ENCODE results near the gene AOAH. TPM values are rescaled to one million over a fixed set of nuclear protein-coding genes. Genes with fewer than 3 reads are reported as not detected.

Gene AOAH
- total RNA-seq, 2 experiments from 2014 or later: 19.4 to 26.8 TPM

DNA sequence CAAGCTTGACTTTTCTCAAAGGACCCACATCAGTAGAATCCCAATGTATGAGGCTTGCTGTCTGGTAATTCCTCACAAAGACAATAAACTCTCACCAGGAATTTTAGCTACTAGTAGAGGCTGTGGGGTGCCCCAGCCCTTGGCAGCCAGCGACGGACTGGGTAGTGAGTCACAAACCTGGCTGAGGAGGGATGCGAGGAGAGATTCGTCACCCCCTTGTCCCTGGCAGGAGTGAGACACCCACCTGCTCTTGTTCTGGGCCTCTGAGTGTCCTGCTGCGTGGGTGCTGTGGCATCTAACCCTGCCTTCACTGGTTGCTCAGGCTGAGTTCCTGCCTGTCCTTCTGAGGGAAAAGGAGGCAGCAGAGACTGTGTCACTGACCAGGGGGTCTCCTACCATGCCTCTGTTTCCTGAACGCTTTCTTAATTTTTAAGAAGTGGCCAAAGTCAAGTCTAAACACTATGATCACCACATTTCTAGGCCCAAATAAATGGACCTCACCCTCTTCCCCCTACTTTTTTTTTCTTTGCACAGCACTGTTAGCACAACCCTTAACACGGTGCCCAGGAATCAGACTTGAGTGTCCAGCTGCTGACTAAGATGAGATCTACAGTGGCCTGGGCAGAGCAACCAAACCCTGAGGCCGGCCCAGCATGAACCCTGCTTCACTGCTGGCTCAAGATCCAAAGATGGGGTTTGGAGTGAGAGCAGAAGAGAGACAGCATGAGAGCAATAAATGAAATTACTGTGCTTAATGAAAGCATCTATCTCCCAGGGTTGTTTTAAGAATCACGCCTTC is 188.2 kb downstream of the AOAH start:
- H3K27me3 Mint-ChIP-seq: no peaks in the 10 kb centered on the region
- DNase-seq (no peak), ATAC-seq (ENCODE audit: low read depth) (no peak)
- H3K4me3 Mint-ChIP-seq: no peak overlapping the region
- H3K9me3 Mint-ChIP-seq: no peaks in the 10 kb centered on the region
- H3K4me1 Mint-ChIP-seq: no peaks in the 10 kb centered on the region
- POLR2A ChIA-PET: interaction anchor here (0.6 kb wide), 1 partner anchor 26 kb away, joined by 4 read pairs; no protein-coding TSS in a partner anchor
- H3K36me3 Mint-ChIP-seq: peaks cover 1% of the 10 kb centered on the region
- H3K27ac Mint-ChIP-seq: no peak overlapping the region

DNA sequence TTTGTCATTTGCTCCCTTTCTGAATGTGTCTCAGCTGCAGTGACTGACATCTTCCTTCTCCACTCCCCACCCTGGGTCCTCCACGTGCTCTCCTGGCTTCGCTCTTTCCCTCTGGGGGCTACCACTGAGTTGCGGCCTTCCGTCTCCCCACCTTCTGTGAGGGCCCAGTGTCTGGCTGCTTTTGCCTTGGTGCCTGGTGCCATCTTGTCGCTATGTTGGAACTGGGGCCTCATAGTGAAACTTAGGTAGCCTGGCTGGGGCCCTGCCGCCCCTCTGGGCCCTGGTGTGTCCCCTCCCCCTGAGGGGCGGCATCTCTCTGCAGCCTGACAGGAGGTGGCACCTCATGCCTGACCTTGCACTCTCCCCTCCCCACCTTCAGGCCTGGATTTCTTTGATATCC is 190.6 kb downstream of the AOAH start:
- no peaks in the 10 kb centered on the region for H3K9me3 Mint-ChIP-seq
- ATAC-seq (ENCODE audit: low read depth) (no peak), DNase-seq (no peak)
- no peaks in the 10 kb centered on the region for H3K4me1 Mint-ChIP-seq
- peaks cover 1% of the 10 kb centered on the region for H3K36me3 Mint-ChIP-seq
- no peaks in the 10 kb centered on the region for H3K27me3 Mint-ChIP-seq
- H3K4me3 Mint-ChIP-seq: no peak overlapping the region
- H3K27ac Mint-ChIP-seq: no peak overlapping the region
- POLR2A ChIA-PET: no interaction called here

DNA sequence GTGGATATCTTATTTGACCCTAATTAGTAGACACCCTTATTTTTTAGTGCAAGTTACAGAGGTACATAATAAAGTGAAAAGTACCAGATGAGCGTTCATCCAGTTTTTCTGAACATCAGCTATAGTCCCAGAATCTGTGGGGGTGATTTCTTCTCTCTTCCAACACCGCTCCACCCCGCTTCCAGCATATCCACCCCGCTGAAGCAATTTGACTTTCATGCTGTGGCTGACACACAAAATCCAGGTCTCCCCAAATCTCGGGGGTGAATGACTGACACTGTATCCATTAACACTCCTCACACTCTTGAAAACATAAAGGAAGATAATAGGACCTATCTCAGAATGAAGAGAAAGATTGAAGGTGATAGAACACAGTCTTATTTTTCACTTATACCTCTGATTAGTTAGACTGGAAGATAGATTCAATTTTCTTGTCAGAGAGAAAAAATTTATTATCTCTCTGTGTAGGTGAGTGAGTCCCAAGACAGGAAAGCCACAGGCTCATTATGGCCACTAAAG is 191.3 kb downstream of the AOAH start:
- no peak overlapping the region for H3K4me3 Mint-ChIP-seq
- H3K27ac Mint-ChIP-seq: no peak overlapping the region
- POLR2A ChIA-PET: no interaction called here
- H3K27me3 Mint-ChIP-seq: no peaks in the 10 kb centered on the region
- DNase-seq (no peak), ATAC-seq (ENCODE audit: low read depth) (no peak)
- H3K4me1 Mint-ChIP-seq: no peaks in the 10 kb centered on the region
- H3K9me3 Mint-ChIP-seq: no peaks in the 10 kb centered on the region
- no peaks in the 10 kb centered on the region for H3K36me3 Mint-ChIP-seq

DNA sequence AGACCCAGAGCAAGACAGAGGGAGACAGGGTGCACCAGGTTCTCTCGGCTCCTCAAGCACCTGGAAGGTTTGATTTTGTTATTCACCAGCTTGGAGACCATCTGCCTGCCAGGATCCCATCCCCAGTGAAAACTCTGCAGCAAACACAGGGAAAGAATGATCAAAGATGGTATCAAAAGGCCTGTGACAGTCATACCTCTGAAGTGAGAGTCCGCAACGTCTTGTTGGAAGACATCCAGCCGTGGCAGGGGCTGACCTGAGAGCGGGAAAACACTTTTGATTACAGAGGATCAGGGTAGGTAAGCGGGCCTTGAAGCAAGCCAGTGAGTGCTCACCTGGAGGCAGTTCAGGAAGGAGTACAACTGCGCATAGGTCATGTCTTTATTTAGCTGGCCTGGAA is 192.3 kb downstream of the AOAH start:
- ATAC-seq (ENCODE audit: low read depth) (no peak), DNase-seq (no peak)
- Mint-ChIP-seq H3K27ac (no peak overlapping the region), H3K9me3 (peaks cover 2% of the 10 kb centered on the region), H3K36me3 (peaks cover 8% of the 10 kb centered on the region), H3K4me3 (no peak overlapping the region), H3K27me3 (no peaks in the 10 kb centered on the region), H3K4me1 (peaks cover 9% of the 10 kb centered on the region)
- POLR2A ChIA-PET: no interaction called here

DNA sequence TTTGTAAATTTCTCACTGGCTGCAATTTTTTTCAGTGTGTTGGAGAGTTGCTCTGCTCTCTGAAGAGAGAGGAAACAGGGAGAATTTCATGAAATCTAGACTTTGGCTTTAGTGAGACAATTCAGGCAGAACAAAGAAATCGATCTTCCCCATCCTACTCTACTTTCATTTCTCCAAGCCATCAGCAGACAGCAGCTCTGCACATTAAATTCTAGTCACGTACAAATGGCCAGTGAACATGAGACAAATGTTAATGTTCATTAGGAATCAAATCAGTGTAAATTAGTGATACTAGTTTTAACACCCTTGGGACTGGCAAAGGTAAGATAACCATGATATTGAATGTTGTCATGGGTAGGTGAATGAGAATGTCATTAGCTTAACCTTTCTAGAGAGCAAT is 193.8 kb downstream of the AOAH start:
- H3K9me3 Mint-ChIP-seq: peaks cover 2% of the 10 kb centered on the region
- POLR2A ChIA-PET: no interaction called here
- H3K36me3 Mint-ChIP-seq: peaks cover 8% of the 10 kb centered on the region
- no peaks in the 10 kb centered on the region for H3K27me3 Mint-ChIP-seq
- H3K4me1 Mint-ChIP-seq: peaks cover 10% of the 10 kb centered on the region
- no peak for ATAC-seq (ENCODE audit: low read depth)
- H3K4me3 Mint-ChIP-seq: no peak overlapping the region
- H3K27ac Mint-ChIP-seq: no peak overlapping the region
- no peak for DNase-seq

DNA sequence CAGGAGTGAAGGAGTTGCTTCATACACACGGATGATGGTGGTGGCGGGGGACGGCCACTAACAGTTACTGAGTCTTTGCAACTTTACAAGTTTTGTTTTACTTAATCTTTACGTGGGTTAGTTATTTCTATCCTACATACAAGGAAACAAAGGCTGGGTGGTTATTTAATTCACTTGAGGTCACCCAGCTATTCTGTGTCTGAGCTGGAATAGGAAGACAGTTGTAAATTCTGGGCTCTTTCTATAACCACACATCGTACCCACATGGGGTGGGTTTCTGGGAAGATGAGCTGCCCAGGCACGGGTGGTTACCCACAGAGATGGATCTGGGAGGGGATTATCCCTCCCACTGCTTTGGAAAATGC is 196.8 kb downstream of the AOAH start:
- POLR2A ChIA-PET: no interaction called here

DNA sequence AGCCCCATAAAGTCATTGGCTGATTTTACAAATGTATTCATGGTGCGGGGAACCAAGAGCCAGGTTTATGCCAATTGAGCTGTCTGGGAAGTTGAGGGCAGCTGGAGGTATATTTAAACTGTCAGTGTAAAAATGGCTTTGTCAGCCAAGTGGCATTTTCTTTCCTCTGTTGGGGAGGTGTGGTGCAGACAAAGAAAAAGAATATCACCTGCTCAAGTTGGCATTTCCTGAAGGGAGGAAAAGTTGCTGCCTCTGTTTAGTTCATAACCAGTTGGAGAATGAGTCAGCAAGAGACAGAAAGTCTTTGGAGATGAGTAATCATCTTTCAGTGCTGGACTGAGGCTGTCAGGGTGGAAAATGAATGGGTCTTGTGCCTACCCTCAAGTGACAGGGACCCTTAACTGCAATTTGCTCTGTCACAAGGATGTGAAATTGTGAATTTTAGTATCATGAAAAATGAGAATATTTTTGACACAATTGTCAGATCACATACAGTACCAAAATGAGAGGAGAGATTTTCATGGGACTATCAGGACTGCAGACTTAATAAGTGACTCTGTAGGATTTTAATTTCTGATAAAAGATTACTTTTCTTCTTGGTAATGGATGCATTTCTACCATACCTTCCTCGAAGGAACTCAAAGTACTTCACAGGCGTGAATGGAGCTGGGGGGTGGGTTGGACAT is 197.3 kb downstream of the AOAH start:
- Mint-ChIP-seq H3K27ac (peak overlapping the region; percentile 9), H3K9me3 (peaks cover 2% of the 10 kb centered on the region), H3K27me3 (no peaks in the 10 kb centered on the region), H3K4me1 (peaks cover 10% of the 10 kb centered on the region), H3K36me3 (peaks cover 8% of the 10 kb centered on the region), H3K4me3 (no peak overlapping the region)
- ATAC-seq (ENCODE audit: low read depth) (no peak), DNase-seq (no peak)
- POLR2A ChIA-PET: no interaction called here

More for the DNA sequence above, 196.8 kb downstream of the AOAH start:
- H3K36me3 Mint-ChIP-seq: peaks cover 8% of the 10 kb centered on the region
- no peaks in the 10 kb centered on the region for H3K27me3 Mint-ChIP-seq
- H3K4me3 Mint-ChIP-seq: no peak overlapping the region
- peaks cover 10% of the 10 kb centered on the region for H3K4me1 Mint-ChIP-seq
- DNase-seq (no peak), ATAC-seq (ENCODE audit: low read depth) (no peak)
- H3K27ac Mint-ChIP-seq: peak overlapping the region; percentile 9
- peaks cover 2% of the 10 kb centered on the region for H3K9me3 Mint-ChIP-seq

DNA sequence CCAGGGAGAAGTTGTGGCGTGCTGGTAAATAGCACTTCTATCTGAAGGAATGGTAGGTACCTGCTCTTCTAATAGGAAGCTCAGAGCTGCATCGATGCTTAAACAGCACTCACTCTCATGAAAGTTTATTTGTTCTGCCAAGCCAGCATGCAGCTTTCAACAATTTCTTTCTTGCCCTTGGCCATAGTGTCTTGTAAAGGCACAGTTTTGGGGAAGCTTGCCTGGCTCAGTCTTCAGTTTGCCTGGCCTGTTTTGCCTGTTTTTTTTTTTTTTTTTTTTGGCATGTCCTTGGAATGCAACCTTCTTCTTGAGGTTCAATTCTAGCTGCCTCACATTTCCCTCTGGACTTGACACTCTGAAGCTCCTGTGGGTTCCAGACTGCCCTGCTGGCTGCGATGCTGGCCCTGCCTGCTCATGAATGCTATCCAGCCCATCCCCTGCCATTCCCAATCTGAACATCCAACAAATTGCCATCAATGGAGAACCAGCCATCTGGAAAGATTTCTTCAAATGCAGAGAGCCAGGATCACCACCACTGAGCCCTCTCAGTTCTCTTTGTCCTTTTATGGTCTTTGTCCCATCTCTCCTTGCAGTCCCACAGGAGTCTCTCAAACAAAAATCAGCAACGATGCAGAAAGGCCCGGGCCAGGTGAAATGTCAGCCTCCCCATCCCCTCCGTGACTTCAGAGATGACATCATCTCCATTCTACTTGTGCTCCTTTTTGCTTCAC is 200.8 kb downstream of the AOAH start:
- ATAC-seq (ENCODE audit: low read depth) (no peak), DNase-seq (no peak)
- Mint-ChIP-seq H3K4me3 (no peak overlapping the region), H3K4me1 (peaks cover 10% of the 10 kb centered on the region), H3K27me3 (no peaks in the 10 kb centered on the region), H3K27ac (no peak overlapping the region), H3K9me3 (peaks cover 2% of the 10 kb centered on the region), H3K36me3 (peaks cover 8% of the 10 kb centered on the region)
- POLR2A ChIA-PET: no interaction called here

DNA sequence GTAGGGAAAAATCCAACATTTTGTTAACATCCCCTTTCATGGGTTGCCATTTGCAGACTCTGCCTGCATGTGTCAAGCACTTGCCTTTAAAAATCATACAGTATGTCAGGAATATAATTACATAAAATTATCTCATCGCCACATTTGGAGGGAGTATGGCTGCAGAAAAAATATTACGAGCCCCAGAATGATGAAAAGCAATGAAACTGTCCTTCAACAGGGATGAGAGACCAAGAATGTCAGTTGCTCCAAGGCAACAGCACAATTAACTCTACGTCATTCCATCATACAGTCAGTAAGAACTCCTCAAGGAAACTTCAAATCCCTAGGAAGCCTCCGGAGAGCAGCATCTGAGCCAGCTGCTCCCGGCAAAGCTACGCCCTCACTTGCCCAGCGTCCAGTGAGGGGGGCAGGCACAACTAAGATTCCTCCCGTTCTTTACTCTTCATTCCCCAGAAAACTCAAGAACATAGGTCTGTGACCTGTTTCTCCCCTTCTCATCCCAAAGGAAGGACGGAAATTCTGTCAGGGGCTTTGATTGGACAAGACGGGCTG is 201.8 kb downstream of the AOAH start:
- Mint-ChIP-seq H3K9me3 (peaks cover under 1% of the 10 kb centered on the region), H3K27me3 (no peaks in the 10 kb centered on the region), H3K27ac (no peak overlapping the region), H3K4me1 (peaks cover 6% of the 10 kb centered on the region), H3K36me3 (peaks cover 4% of the 10 kb centered on the region), H3K4me3 (no peak overlapping the region)
- DNase-seq (no peak), ATAC-seq (ENCODE audit: low read depth) (no peak)
- POLR2A ChIA-PET: no interaction called here

DNA sequence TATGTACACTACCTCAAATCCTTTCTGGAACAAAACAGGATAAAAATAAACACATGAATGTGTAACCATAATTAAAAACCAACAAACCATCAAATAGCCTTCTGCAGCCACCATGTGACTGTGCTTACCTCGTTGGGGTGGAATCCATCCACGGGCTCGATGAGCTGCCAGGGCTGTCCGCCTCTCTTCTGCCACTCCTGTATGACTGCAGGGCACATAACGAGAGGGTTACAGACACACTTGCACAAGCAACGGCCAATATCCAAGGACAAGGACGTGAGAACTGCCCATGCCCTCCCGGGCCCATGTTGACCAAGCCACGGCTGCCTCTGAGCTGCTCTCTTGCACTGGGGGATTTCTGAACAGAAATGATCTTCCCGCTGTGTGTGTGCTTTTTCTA is 202.4 kb downstream of the AOAH start:
- H3K4me1 Mint-ChIP-seq: peaks cover 5% of the 10 kb centered on the region
- POLR2A ChIA-PET: no interaction called here
- ATAC-seq (ENCODE audit: low read depth) (no peak), DNase-seq (no peak)
- H3K9me3 Mint-ChIP-seq: no peaks in the 10 kb centered on the region
- H3K27me3 Mint-ChIP-seq: no peaks in the 10 kb centered on the region
- no peak overlapping the region for H3K4me3 Mint-ChIP-seq
- no peak overlapping the region for H3K27ac Mint-ChIP-seq
- no peaks in the 10 kb centered on the region for H3K36me3 Mint-ChIP-seq

DNA sequence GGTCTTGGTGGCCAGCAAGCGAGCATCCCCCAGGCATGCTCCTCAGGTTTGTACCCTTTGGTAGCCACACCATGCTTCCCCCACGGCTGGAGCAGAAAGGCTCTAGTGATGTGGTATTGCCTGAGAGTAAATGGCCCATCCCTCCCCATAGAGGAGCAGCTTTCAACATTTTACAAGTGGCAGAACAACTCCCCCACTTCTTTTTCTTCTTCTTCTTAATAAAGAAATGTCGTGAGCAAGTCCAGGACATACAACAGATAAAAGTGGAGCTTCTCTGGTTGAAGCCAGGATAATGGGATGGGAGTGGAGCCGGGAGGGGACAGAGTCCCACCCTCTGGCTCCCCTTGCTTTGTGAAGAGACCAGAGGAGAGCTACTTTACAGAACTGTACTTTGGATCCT is 203.2 kb downstream of the AOAH start:
- no peak for DNase-seq
- Mint-ChIP-seq H3K4me1 (peaks cover 6% of the 10 kb centered on the region), H3K9me3 (no peaks in the 10 kb centered on the region), H3K27ac (no peak overlapping the region), H3K36me3 (no peaks in the 10 kb centered on the region), H3K27me3 (no peaks in the 10 kb centered on the region), H3K4me3 (no peak overlapping the region)
- POLR2A ChIA-PET: no interaction called here
- ATAC-seq (ENCODE audit: low read depth): no peak

DNA sequence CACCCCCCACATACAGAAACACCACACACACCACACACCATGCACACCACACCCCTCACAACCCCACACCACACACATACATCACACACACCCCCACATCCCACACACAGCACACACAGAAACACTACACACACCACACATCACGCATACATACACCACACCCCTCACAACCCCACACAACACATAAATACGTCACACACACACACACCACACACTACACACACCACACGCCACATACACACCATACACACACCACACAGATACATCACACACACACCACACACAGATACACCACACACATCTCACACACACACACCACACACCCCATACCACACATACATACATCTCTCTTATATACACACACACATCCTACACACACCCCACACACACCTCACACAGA is 208.4 kb downstream of the AOAH start:
- no peak for DNase-seq
- no peak for ATAC-seq (ENCODE audit: low read depth)
- Mint-ChIP-seq H3K4me3 (no peak overlapping the region), H3K27me3 (no peaks in the 10 kb centered on the region), H3K9me3 (peaks cover 4% of the 10 kb centered on the region), H3K36me3 (peaks cover 4% of the 10 kb centered on the region), H3K4me1 (peaks cover 11% of the 10 kb centered on the region), H3K27ac (peak overlapping the region; percentile 47)
- POLR2A ChIA-PET: no interaction called here

Data from activated naive CD8-positive, alpha-beta T cell treated with anti-CD3 and anti-CD28 coated beads, Interleukin-2, amount 10 ng/mL, durations not matched to agents 7 days and 5 days (primary cell).